ENCODE results near the gene GSN.

The GSN gene

GRCh38 chr9:121363622-121363961 is 95.6 kb downstream of the GSN start:
- TF ChIP-seq CTCF (IDR thresholded peaks at IDR 0.05; ENCODE audit: insufficient read depth, missing control alignments), result no peak
- FAIRE-seq (no peak), DNase-seq (ENCODE audit: insufficient read length, low spot score) (no peak)

GRCh38 chr9:121364077-121364476 is 96.1 kb downstream of the GSN start:
- TF ChIP-seq CTCF (IDR thresholded peaks at IDR 0.05; ENCODE audit: insufficient read depth, missing control alignments), result no peak
- FAIRE-seq, result peak; percentile 84
- no peak for DNase-seq (ENCODE audit: insufficient read length, low spot score)

GRCh38 chr9:121364886-121365285 is 96.9 kb downstream of the GSN start:
- FAIRE-seq, result no peak
- DNase-seq (ENCODE audit: insufficient read length, low spot score), result no peak
- TF ChIP-seq CTCF (IDR thresholded peaks at IDR 0.05; ENCODE audit: insufficient read depth, missing control alignments), result no peak

- TF ChIP-seq CTCF (IDR thresholded peaks at IDR 0.05; ENCODE audit: insufficient read depth, missing control alignments), result no peak
- no peak for DNase-seq (ENCODE audit: insufficient read length, low spot score)
- FAIRE-seq, result no peak
Observed at GRCh38 chr9:121365564-121365963, 97.6 kb downstream of the GSN start.

- TF ChIP-seq CTCF (IDR thresholded peaks at IDR 0.05; ENCODE audit: insufficient read depth, missing control alignments), result no peak
- DNase-seq (ENCODE audit: insufficient read length, low spot score) (no peak), FAIRE-seq (no peak)
Observed at GRCh38 chr9:121366611-121367192, 98.7 kb downstream of the GSN start.

- no peak for FAIRE-seq
- DNase-seq (ENCODE audit: insufficient read length, low spot score), result no peak
Observed at GRCh38 chr9:121367306-121368137, 99.6 kb downstream of the GSN start.

More at GRCh38 chr9:121367306-121368137, 99.6 kb downstream of the GSN start:
- TF ChIP-seq CTCF (IDR thresholded peaks at IDR 0.05; ENCODE audit: insufficient read depth, missing control alignments), result no peak

All from D721Med (cell line).